PC-9 (cell line): ENCODE measurements around the gene KRTAP21-1.

Experiments used
- CTCF ChIP-seq: fragments of 200-600 bp; sonication (generic); conservative IDR thresholded peaks from 2 replicates; pipeline ENCODE4 v1.6.1; 2017; ENCODE audit warnings: mixed run types, antibody characterized with exemption, mild to moderate bottlenecking, moderate library complexity
- EZH2 ChIP-seq: fragments of 200-600 bp; sonication (generic); IDR thresholded peaks from 2 replicates; pipeline ENCODE4 v1.8.0; 2017; ENCODE audit warnings: antibody characterized with exemption, low read depth

GRCh38 chr21:30719401-30719800 lies 35.8 kb downstream of the KRTAP21-1 start:
- TF ChIP-seq CTCF (no peak), EZH2 (no peak)
